ENCODE data around the gene NFATC2.

GRCh38 chr20:51488331-51488730 is 54.2 kb downstream of the NFATC2 start:
- TF ChIP-seq POLR2A (IDR thresholded peaks at IDR 0.05; ENCODE audit: low read length) (no peak), GATA1 (IDR thresholded peaks at IDR 0.05; ENCODE audit: low read depth, low read length) (no peak)
